Lower leg skin (tissue), 4 donors: ENCODE data around the gene IDH3B. TPM values are rescaled to one million over a fixed set of nuclear protein-coding genes. Genes with fewer than 3 reads are reported as not detected.
A peak's percentile ranks its signal among the peaks of the same experiment; 100 is the strongest.
"Not testable (repeated sequence)": the region's sequence is repeated elsewhere in the genome, so short reads cannot be mapped to it uniquely, and the experiment has no call there.

ENCODE experiments used
- DNase-seq, 2 donors: peaks; one replicate each; pipeline ENCODE4 v3.0.0-alpha.2; 2019; ENCODE audit warnings: low spot score in 2 of 2
- H3K4me3 ChIP-seq: fragments of 200-600 bp; sonication (generic); 2 replicates; pipeline ENCODE4 v1.5.1; 2017; ENCODE audit warnings: mild to moderate bottlenecking, low read depth; ENCODE audit not compliant: poor library complexity, severe bottlenecking
- POLR2A ChIP-seq, 2 donors: fragments of 450-650 bp; IDR thresholded peaks; one replicate each; pipeline ENCODE4 v1.6.1; 2016 to 2017; ENCODE audit warnings: antibody characterized with exemption in 2 of 2, mild to moderate bottlenecking in 1 of 2, moderate library complexity in 1 of 2
- WGBS, 2 donors: methylation state at CpG; one replicate each; pipeline ENCODE4 v1.1.5; 2018; 5-methylcytosine and 5-hydroxymethylcytosine counted together
- intact Hi-C: fragments of 100-400 bp; cut with DNase I; formaldehyde crosslinking; loops from one replicate; pipeline ENCODE4 v1.15.0; 2023; ENCODE audit warnings: low total_unique reads
- total RNA-seq, 4 donors: library from RNA; depleted of rRNA; stranded (reverse); fragments of >200 nt; gene quantifications; one replicate each; pipeline ENCODE4 v1.1.0, GENCODE V29; 2016
- TF ChIP-seq, protein P1 (sequence below), 3 donors: fragments of 450-650 bp; IDR thresholded peaks; one replicate each; pipeline ENCODE4 v1.5.1; 2016; ENCODE audit warnings: antibody characterized with exemption in 3 of 3, mild to moderate bottlenecking in 3 of 3, moderate library complexity in 2 of 3

IDH3B gene
- total RNA-seq, 4 donors from 2014 or later, result 121 to 151 (median 126) TPM

DNA sequence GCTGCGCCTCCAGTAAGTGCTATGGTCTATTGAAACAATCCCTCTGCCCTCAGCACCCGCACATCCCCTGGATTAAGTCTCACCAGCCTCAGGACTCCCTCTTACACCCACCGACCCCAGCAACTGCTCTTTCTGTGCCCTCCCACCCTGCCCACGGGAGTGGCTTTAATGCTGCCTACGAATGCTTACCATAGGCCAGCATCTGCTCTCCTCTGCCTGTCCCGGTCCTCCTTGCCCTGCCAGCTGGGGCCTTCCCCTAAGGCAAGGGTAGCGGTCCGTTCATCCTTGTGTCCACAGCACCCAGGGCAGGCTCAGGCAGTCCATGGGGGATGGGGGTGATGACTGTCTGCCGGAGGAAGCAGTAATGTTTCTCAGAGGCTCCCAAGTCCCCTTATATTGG is 32.6 kb upstream of the IDH3B start:
- TF ChIP-seq, protein P1, sequence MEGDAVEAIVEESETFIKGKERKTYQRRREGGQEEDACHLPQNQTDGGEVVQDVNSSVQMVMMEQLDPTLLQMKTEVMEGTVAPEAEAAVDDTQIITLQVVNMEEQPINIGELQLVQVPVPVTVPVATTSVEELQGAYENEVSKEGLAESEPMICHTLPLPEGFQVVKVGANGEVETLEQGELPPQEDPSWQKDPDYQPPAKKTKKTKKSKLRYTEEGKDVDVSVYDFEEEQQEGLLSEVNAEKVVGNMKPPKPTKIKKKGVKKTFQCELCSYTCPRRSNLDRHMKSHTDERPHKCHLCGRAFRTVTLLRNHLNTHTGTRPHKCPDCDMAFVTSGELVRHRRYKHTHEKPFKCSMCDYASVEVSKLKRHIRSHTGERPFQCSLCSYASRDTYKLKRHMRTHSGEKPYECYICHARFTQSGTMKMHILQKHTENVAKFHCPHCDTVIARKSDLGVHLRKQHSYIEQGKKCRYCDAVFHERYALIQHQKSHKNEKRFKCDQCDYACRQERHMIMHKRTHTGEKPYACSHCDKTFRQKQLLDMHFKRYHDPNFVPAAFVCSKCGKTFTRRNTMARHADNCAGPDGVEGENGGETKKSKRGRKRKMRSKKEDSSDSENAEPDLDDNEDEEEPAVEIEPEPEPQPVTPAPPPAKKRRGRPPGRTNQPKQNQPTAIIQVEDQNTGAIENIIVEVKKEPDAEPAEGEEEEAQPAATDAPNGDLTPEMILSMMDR (IDR thresholded peaks at IDR 0.05), result no peak
- TF ChIP-seq POLR2A (IDR thresholded peaks at IDR 0.05), result no peak
- no peak for DNase-seq
- 91 to 93% methylated on average over 9 of the region's 9 CpGs for WGBS, 2 donors
- intact Hi-C loops, result no loop called here
- no peak overlapping the region for H3K4me3 ChIP-seq

DNA sequence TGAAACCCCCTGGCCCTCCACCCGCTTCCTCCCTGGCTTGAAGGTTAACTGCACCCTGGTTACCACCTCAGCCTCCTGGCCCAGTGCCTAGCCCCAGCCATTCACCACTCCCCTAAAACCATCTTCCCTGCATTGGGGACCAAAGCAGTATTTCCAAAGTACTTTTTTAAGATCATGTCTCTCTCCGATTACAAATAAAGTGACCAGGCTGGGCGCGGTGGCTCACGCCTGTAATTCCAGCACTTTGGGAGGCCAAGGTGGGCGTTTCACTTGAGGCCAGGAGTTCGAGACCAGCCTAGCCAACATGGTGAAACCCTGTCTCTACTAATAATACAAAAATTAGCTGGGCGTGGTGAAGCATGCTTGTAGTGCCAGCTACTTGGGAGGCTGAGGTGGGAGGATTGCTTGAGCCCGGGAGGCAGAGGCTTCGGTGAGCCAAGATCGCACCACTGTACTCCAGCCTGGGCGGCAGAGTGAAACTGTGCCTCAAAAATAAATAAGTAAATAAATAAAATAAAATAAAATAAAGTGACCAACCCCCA is 32.0 kb upstream of the IDH3B start:
- DNase-seq, result peak in 1 of 2 donors; percentile 77
- 94 to 97% methylated on average over 12 of the region's 12 CpGs for WGBS, 2 donors
- H3K4me3 ChIP-seq, intact Hi-C loops: not testable (repeated sequence)

DNA sequence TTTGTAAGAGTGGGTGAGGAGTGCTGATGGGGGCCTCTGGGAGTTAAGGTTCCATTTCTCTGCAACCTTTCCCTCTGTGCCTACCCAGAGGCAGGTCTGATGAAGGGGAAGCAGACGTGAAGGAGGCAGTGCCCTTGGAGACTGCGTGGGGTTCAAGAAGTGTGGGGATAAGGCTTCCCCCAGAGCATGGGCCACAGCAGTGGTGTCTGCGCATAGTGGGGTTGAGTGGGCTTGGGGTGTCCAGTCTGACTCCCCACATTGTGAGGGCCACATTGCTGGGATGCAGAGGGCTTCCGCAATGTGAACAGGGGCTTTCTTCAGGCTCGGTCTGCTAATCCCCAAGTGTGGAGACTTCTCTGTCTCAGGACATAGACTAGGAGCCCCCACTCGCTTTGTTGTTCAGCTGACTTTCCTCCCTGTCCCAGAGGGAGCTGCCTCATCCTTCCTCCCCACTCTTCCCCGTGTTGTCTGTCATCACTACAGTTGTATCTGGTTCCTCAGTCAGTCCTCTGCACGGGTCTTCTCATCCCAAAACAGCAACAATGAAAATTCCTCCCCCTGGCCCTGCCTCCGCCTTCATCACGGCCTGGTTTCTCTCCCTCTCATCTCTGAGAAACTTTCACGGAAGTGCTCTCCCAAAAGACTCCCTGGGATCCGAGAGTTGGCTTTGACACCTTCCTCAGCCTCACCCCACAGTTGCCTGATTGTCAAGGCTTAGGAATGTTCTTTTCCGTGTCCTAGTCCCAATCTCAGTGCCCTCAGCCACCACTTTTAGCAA is 31.4 kb upstream of the IDH3B start:
- intact Hi-C loops, result no loop called here
- TF ChIP-seq POLR2A (IDR thresholded peaks at IDR 0.05), result no peak
- TF ChIP-seq, protein P1 (IDR thresholded peaks at IDR 0.05), result no peak
- H3K4me3 ChIP-seq, result no peak overlapping the region
- DNase-seq, result peak in 1 of 2 donors; percentile 62
- 81 to 86% methylated on average over 13 of the region's 13 CpGs for WGBS, 2 donors

DNA sequence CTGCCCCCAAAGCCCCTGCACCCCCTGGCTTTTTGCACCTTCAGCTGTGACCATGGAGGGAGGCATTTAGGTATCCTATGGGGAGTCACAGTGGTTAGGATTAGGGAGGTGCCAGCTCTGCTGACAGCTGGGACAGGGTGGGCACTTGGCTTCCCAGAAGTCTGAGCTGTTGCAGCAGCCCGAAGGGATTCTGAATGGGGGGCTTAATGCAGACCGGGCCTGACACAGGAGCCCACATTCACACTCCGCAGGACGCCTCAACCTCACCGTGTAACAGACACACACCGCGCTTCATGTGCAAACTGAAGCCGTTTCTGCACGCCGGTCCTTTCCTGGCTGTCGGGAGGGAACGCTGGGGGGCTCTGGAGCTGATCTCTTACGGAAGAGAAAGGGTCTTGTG is 30.5 kb upstream of the IDH3B start:
- no peak for TF ChIP-seq POLR2A (IDR thresholded peaks at IDR 0.05)
- TF ChIP-seq, protein P1 (IDR thresholded peaks at IDR 0.05), result no peak
- DNase-seq, result peak in 1 of 2 donors; percentile 45
- no peak overlapping the region for H3K4me3 ChIP-seq
- WGBS, 2 donors, result 65 to 77% methylated on average over 13 of the region's 13 CpGs
- intact Hi-C loops, result no loop called here

DNA sequence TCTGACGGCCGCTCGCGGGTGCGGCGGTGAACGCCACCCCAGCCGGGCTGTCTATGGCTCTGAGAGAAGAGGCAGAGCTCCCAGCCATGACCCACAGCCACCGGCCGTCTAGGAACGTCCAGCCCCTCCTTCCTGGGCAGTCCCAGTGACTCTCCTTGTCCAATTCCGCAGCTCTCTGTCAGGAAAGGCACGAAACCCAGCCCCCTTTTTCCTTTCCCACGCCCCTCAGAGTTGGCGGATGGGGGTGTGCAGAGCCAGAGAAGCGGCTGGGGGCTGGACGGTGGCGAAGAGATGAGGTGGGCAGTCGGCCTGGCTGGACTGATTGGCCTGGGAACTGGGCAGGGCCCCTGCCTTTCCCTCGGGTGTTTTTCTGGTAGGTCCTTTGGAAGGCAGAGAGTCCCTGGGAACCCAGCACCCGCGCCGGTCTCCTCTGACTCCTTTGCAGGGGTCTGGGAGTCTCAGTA is 30.0 kb upstream of the IDH3B start:
- H3K4me3 ChIP-seq, result no peak overlapping the region
- intact Hi-C loops, result no loop called here
- 31 to 41% methylated on average over 22 of the region's 23 CpGs for WGBS, 2 donors
- DNase-seq, result peak in 1 of 2 donors; percentile 78
- no peak for TF ChIP-seq POLR2A (IDR thresholded peaks at IDR 0.05)
- TF ChIP-seq, protein P1 (IDR thresholded peaks at IDR 0.05), result no peak

DNA sequence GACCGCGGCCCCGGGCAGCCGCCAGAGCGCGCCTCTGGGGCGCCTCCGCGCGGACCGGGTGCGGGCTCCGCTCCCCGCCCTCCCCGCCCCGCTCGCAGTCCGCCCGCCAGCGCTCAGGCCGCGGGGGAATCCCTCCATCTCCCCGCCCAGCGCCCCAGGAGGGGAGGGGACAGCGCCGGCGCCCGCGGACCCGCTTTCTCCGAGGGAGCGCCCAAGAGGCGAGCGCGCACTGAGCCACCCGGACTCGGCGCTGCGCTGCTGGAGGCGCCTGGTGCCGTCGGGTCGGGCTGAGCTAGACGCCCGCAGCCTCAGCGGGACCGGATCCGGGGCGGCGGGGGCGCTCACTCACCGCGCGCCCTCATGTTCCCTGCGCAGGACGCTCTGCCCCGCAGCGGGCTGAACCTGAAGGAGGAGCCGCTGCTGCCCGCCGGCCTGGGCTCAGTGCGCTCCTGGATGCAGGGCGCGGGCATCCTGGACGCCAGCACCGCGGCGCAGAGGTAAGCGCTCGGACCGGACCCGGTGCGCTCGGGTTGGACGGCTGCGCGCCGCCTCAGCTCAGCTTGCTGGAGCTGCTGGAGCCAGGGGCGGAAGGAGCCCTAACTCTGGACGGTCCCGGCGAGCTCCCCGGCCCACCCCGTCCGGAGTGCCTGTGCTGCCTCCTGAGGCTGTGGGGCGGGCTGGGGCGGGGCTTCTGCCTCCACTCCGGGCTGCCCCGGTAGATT is 29.4 kb upstream of the IDH3B start:
- peak in 1 of 2 donors; percentile 85 for DNase-seq
- TF ChIP-seq, protein P1 (IDR thresholded peaks at IDR 0.05), result no peak
- no peak for TF ChIP-seq POLR2A (IDR thresholded peaks at IDR 0.05)
- H3K4me3 ChIP-seq, result no peak overlapping the region
- intact Hi-C loops, result no loop called here
- WGBS, 2 donors, result 4% methylated on average over 11 of the region's 89 CpGs; no CpG with 5 or more reads in 1 of the 2 donors
